ENCODE measurements around the gene HLA-A. TPM values are rescaled to one million over a fixed set of nuclear protein-coding genes. Genes with fewer than 3 reads are reported as not detected.

HLA-A gene
- total RNA-seq, 1 donor: 325 TPM

GRCh38 chr6:29924287-29924686 is 18.0 kb upstream of the HLA-A start:
- no peak for DNase-seq (ENCODE audit: low read depth)
- TF ChIP-seq CTCF (IDR thresholded peaks at IDR 0.05; ENCODE audit: insufficient read depth, low read depth, low read length): no peak

GRCh38 chr6:29924731-29925130 is 17.6 kb upstream of the HLA-A start:
- TF ChIP-seq CTCF (IDR thresholded peaks at IDR 0.05; ENCODE audit: insufficient read depth, low read depth, low read length): no peak
- DNase-seq (ENCODE audit: low read depth): no peak
- no peak overlapping the region for H3K4me3 ChIP-seq (ENCODE audit: low read depth, low read length)

More at GRCh38 chr6:29924287-29924686, 18.0 kb upstream of the HLA-A start:
- H3K4me3 ChIP-seq (ENCODE audit: low read depth, low read length): no peak overlapping the region

- H3K4me3 ChIP-seq (ENCODE audit: low read depth, low read length): no peak overlapping the region
- no peak for DNase-seq (ENCODE audit: low read depth)
- TF ChIP-seq CTCF (IDR thresholded peaks at IDR 0.05; ENCODE audit: insufficient read depth, low read depth, low read length): no peak
Measured at GRCh38 chr6:29925321-29925720, 17.0 kb upstream of the HLA-A start.

GRCh38 chr6:29925727-29926412 is 16.5 kb upstream of the HLA-A start:
- peak; percentile 37 for DNase-seq (ENCODE audit: low read depth)
- TF ChIP-seq CTCF (IDR thresholded peaks at IDR 0.05; ENCODE audit: insufficient read depth, low read depth, low read length): no peak
- H3K4me3 ChIP-seq (ENCODE audit: low read depth, low read length): peak overlapping the region; percentile 74

GRCh38 chr6:29926413-29927274 is 15.7 kb upstream of the HLA-A start:
- TF ChIP-seq CTCF (IDR thresholded peaks at IDR 0.05; ENCODE audit: insufficient read depth, low read depth, low read length): no peak
- DNase-seq (ENCODE audit: low read depth): peak; percentile 80
- peak overlapping the region; percentile 74 for H3K4me3 ChIP-seq (ENCODE audit: low read depth, low read length)

- no peak for TF ChIP-seq CTCF (IDR thresholded peaks at IDR 0.05; ENCODE audit: insufficient read depth, low read depth, low read length)
- H3K4me3 ChIP-seq (ENCODE audit: low read depth, low read length): peak overlapping the region; percentile 74
- no peak for DNase-seq (ENCODE audit: low read depth)
Measured at GRCh38 chr6:29927275-29927569, 15.1 kb upstream of the HLA-A start.

Measured in fibroblast of villous mesenchyme (primary cell).